Smooth muscle cell (in vitro differentiated cells): Measurements from ENCODE around the gene MAML2. TPM values are rescaled to one million over a fixed set of nuclear protein-coding genes. Genes with fewer than 3 reads are reported as not detected.

ENCODE experiments used
- DNase-seq: peaks from one replicate; lab custom pipeline; 2025; ENCODE audit not compliant: unreplicated experiment; lab: John Stamatoyannopoulos, UW
- H2AFZ ChIP-seq: fragments of 200-600 bp; sonication (generic); 2 replicates; pipeline ENCODE4 v1.6.0; 2016; ENCODE audit warnings: antibody characterized with exemption, low read depth, mild to moderate bottlenecking
- H3F3A ChIP-seq: fragments of 200-600 bp; sonication (generic); 2 replicates; pipeline ENCODE4 v1.6.0; 2017; ENCODE audit warnings: antibody characterized with exemption, low read depth
- H3K27ac ChIP-seq: fragments of 200-600 bp; sonication (generic); 2 replicates; pipeline ENCODE4 v1.5.1; 2016; ENCODE audit warnings: low read depth, mild to moderate bottlenecking
- H3K27me3 ChIP-seq: fragments of 200-600 bp; sonication (generic); 2 replicates; pipeline ENCODE4 v1.6.1; 2016; ENCODE audit warnings: low read depth, mild to moderate bottlenecking
- H3K36me3 ChIP-seq: fragments of 200-600 bp; sonication (generic); 2 replicates; pipeline ENCODE4 v1.5.1; 2016; ENCODE audit warnings: low read depth
- H3K4me1 ChIP-seq: fragments of 200-600 bp; sonication (generic); 2 replicates; pipeline ENCODE4 v1.5.1; 2016; ENCODE audit warnings: low read depth
- H3K4me2 ChIP-seq: fragments of 200-600 bp; sonication (generic); 2 replicates; pipeline ENCODE4 v1.6.0; 2016; ENCODE audit warnings: mild to moderate bottlenecking
- H3K4me3 ChIP-seq: fragments of 200-600 bp; sonication (generic); 2 replicates; pipeline ENCODE4 v1.5.1; 2016; ENCODE audit warnings: mild to moderate bottlenecking
- H3K79me2 ChIP-seq: fragments of 200-600 bp; sonication (generic); 2 replicates; pipeline ENCODE4 v1.6.0; 2016; ENCODE audit warnings: low read depth, mild to moderate bottlenecking
- H3K9ac ChIP-seq: fragments of 200-600 bp; sonication (generic); 2 replicates; pipeline ENCODE4 v1.6.0; 2016; ENCODE audit warnings: low read depth
- H3K9me3 ChIP-seq: fragments of 200-600 bp; sonication (generic); replicated peaks from 2 replicates; pipeline ENCODE4 v1.5.1; 2016; ENCODE audit warnings: low read depth
- H4K20me1 ChIP-seq: fragments of 200-600 bp; sonication (generic); 2 replicates; pipeline ENCODE4 v1.6.0; 2016; ENCODE audit warnings: low read depth
- CTCF ChIP-seq: fragments of 200-600 bp; sonication (generic); IDR thresholded peaks from 2 replicates; pipeline ENCODE4 v1.5.1; 2017; ENCODE audit warnings: borderline replicate concordance, mild to moderate bottlenecking, antibody characterized with exemption; ENCODE audit not compliant: insufficient read depth, poor library complexity, severe bottlenecking
- WGBS: methylation state at CpG from one replicate; pipeline ENCODE4 v1.1.7; 2016; ENCODE audit warnings: low lambda C conversion rate; 5-methylcytosine and 5-hydroxymethylcytosine counted together
- polyA plus RNA-seq: library from polyadenylated mRNA; unstranded; fragments of >200 nt; fragmentation: Nextera tagmentation; extraction: Ambion mirVana; gene quantifications from 2 replicates; pipeline ENCODE4 v1.2.1, GENCODE V29; 2016
- total RNA-seq: library from RNA; depleted of rRNA; stranded (reverse); fragments of >200 nt; gene quantifications from 2 replicates; pipeline ENCODE4 v1.2.3, GENCODE V29; 2014

MAML2 gene
- total and polyA plus RNA-seq, 2 experiments from 2014 or later, result 8.7 to 52.4 TPM

- Histone ChIP-seq H4K20me1 (no peaks in the 10 kb centered on the region), H3F3A (peaks cover 4% of the 10 kb centered on the region), H2AFZ (no peak overlapping the region), H3K4me3 (no peak overlapping the region), H3K4me1 (peaks cover 48% of the 10 kb centered on the region), H3K79me2 (peaks cover 50% of the 10 kb centered on the region), H3K4me2 (peak overlapping the region; percentile 36), H3K27ac (peak overlapping the region; percentile 88), H3K9me3 (no peaks in the 10 kb centered on the region), H3K27me3 (no peaks in the 10 kb centered on the region), H3K36me3 (no peaks in the 10 kb centered on the region), H3K9ac (peak overlapping the region; percentile 63)
- WGBS, result 100% methylated on average over 1 of the region's 1 CpG
- no peak for DNase-seq
- no peak for TF ChIP-seq CTCF
Observed at GRCh38 chr11:96050435-96051182, 292.4 kb downstream of the MAML2 start.

- Histone ChIP-seq H3K36me3 (no peaks in the 10 kb centered on the region), H3K4me2 (peak overlapping the region; percentile 46), H3K27me3 (no peaks in the 10 kb centered on the region), H3F3A (no peaks in the 10 kb centered on the region), H3K4me1 (peaks cover 36% of the 10 kb centered on the region), H3K27ac (peak overlapping the region; percentile 88), H3K9me3 (no peaks in the 10 kb centered on the region), H3K9ac (no peak overlapping the region), H3K4me3 (no peak overlapping the region), H4K20me1 (no peaks in the 10 kb centered on the region), H3K79me2 (peaks cover 52% of the 10 kb centered on the region), H2AFZ (no peak overlapping the region)
- TF ChIP-seq CTCF, result no peak
- no peak for DNase-seq
- WGBS, result 8% methylated on average over 2 of the region's 2 CpGs
Observed at GRCh38 chr11:96049426-96049825, 293.6 kb downstream of the MAML2 start.

GRCh38 chr11:96045622-96046456 lies 297.2 kb downstream of the MAML2 start:
- Histone ChIP-seq H3K4me2 (peak overlapping the region; percentile 33), H3K4me3 (no peak overlapping the region), H3K27ac (peak overlapping the region; percentile 53), H3F3A (no peaks in the 10 kb centered on the region), H3K9me3 (no peaks in the 10 kb centered on the region), H3K4me1 (peaks cover 25% of the 10 kb centered on the region), H3K9ac (peak overlapping the region; percentile 1), H2AFZ (no peak overlapping the region), H3K79me2 (peaks cover 47% of the 10 kb centered on the region), H3K27me3 (no peaks in the 10 kb centered on the region), H4K20me1 (no peaks in the 10 kb centered on the region), H3K36me3 (no peaks in the 10 kb centered on the region)
- TF ChIP-seq CTCF, result peak; percentile 3
- WGBS, result 35% methylated on average over 11 of the region's 11 CpGs
- DNase-seq, result no peak
